Stimulated activated CD8-positive, alpha-beta memory T cell treated with anti-CD3 and anti-CD28 coated beads, Interleukin-12 subunit alpha, Interleukin-12 subunit beta, amount 100 ng/mL, for 4 hours (primary cell): ENCODE measurements around the gene TERT.
"Not testable (repeated sequence)": the region's sequence is repeated elsewhere in the genome, so short reads cannot be mapped to it uniquely, and the experiment has no call there.

Experiments used
- DNase-seq: peaks from one replicate; pipeline ENCODE4 v3.0.0-alpha.2; 2020; ENCODE audit warnings: low read depth

The TERT gene

GRCh38 chr5:1330847-1331831, 36.3 kb upstream of the TERT start:
- no peak for DNase-seq

- no peak for DNase-seq
Measured at GRCh38 chr5:1330146-1330846, 35.4 kb upstream of the TERT start.

GRCh38 chr5:1329111-1329579, 34.3 kb upstream of the TERT start:
- no peak for DNase-seq

- DNase-seq: not testable (repeated sequence)
Measured at GRCh38 chr5:1328237-1329110, 33.6 kb upstream of the TERT start.

- not testable (repeated sequence) for DNase-seq
Measured at GRCh38 chr5:1326901-1327756, 32.3 kb upstream of the TERT start.

- DNase-seq: not testable (repeated sequence)
Measured at GRCh38 chr5:1326532-1326875, 31.6 kb upstream of the TERT start.

GRCh38 chr5:1325870-1326531, 31.1 kb upstream of the TERT start:
- DNase-seq: no peak

GRCh38 chr5:1325191-1325741, 30.4 kb upstream of the TERT start:
- DNase-seq: no peak

GRCh38 chr5:1324719-1325190, 29.9 kb upstream of the TERT start:
- DNase-seq: no peak

- no peak for DNase-seq
Measured at GRCh38 chr5:1324301-1324700, 29.4 kb upstream of the TERT start.

GRCh38 chr5:1323803-1324173, 28.9 kb upstream of the TERT start:
- DNase-seq: no peak

- no peak for DNase-seq
Measured at GRCh38 chr5:1322955-1323802, 28.3 kb upstream of the TERT start.

GRCh38 chr5:1322036-1322900, 27.4 kb upstream of the TERT start:
- no peak for DNase-seq

GRCh38 chr5:1321576-1321975, 26.7 kb upstream of the TERT start:
- no peak for DNase-seq

GRCh38 chr5:1320436-1321344, 25.8 kb upstream of the TERT start:
- no peak for DNase-seq

- DNase-seq: no peak
Measured at GRCh38 chr5:1319436-1320256, 24.8 kb upstream of the TERT start.
